CD4-positive, alpha-beta T cell treated with Interleukin-6 at 100 ng/mL for 8 hours (primary cell): ENCODE results near the gene C14orf180.
"Not testable (repeated sequence)": the region's sequence is repeated elsewhere in the genome, so short reads cannot be mapped to it uniquely, and the experiment has no call there.

ENCODE experiments used
- DNase-seq: peaks from one replicate; pipeline ENCODE4 v3.0.0-alpha.2; 2020; ENCODE audit warnings: mixed read lengths, low spot score

Gene C14orf180

GRCh38 chr14:104578321-104578720, 1.2 kb upstream of the C14orf180 start:
- no peak for DNase-seq

GRCh38 chr14:104579939-104580338, 375 bp downstream of the C14orf180 start:
- DNase-seq = not testable (repeated sequence)

- no peak for DNase-seq
Measured at GRCh38 chr14:104580961-104581360, 1.4 kb downstream of the C14orf180 start.

DNA sequence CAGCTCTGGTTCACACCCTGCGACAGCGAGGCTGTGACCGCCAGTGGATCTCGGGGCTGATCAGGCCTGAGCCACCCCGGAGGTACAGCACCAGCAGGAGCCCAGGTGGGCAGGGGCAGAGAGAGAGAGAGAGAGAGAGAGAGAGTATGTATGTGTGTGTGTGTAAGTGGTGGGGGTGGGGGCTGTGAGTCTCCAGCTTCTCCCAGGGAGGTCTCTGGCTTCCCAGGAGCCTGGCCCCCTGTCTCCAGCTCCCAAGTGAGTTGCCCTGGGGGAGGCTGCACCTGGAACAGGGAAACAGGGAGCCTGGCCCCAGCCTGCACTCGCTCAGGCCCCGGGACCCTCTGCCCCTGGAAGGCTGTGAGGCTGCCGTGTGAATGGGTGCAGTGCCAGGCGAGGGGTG, 2.0 kb downstream of the C14orf180 start:
- no peak for DNase-seq

GRCh38 chr14:104582005-104582404, 2.4 kb downstream of the C14orf180 start:
- DNase-seq = no peak

DNA sequence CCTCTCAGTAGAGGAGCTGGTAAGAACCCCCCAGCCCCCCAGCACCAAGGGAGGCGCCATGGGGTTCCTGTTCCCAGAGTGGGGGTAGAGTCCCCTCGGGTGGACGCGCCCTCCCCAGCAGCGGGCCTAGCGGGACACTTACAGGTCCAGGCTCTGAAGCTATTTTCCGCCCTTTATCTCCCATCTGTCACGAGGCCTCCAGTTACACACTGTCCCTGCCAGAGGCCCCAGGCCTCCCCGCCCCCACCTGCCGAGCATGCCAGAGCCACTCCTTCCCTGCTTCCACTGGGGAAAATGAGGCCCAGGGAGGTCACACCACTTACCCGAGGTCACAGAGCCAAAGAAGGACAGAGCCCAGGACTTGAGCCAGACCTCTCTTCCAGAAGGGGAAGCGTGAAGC, 3.1 kb downstream of the C14orf180 start:
- DNase-seq = no peak

- DNase-seq = no peak
Measured at GRCh38 chr14:104583424-104584306, 4.1 kb downstream of the C14orf180 start.

DNA sequence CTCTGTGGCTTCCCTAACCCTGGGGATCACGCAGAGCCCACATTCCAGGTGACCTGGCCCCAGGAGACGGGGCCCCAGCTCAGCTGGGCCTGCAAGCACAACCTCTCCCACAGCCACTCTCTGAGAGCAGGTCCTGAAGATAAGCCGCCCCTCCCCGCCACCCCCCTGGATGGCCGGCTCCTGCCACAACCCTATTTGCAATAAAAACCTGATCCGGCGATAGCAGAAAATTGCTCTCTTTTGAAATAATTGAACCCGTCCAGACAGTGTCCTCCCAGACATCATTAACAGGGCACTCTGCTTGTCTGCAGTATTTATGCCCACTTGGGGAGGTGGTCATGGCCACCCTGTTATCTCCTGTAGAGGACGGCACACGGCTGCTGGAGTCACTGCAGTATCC, 5.0 kb downstream of the C14orf180 start:
- DNase-seq = no peak

- DNase-seq = no peak
Measured at GRCh38 chr14:104585966-104586697, 6.6 kb downstream of the C14orf180 start.

GRCh38 chr14:104586832-104587620, 7.5 kb downstream of the C14orf180 start:
- DNase-seq = no peak

GRCh38 chr14:104587641-104588040, 8.1 kb downstream of the C14orf180 start:
- DNase-seq = no peak

GRCh38 chr14:104588066-104588857, 8.7 kb downstream of the C14orf180 start:
- no peak for DNase-seq

- DNase-seq = no peak
Measured at GRCh38 chr14:104589338-104590195, 10.0 kb downstream of the C14orf180 start.

- DNase-seq = no peak
Measured at GRCh38 chr14:104590240-104590965, 10.8 kb downstream of the C14orf180 start.

DNA sequence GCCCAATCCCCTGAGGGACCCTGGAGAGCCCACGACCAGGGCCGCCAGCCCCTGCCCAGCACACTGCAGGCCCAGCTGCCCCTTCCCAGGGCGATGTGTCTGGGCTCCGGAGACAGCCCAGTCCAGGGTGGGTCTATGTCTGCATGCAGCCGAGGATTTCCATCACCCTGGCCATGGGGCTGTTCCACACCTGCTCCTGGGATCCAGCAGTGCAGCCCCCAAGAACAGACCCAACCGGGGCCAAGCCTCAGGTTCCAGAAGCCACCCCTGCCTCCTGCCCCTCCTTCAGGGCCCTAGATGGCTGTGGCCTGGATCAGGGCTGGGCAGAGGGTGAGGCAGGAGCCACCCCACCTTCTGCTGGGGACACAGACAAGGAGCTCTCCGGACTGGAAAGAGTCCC, 11.5 kb downstream of the C14orf180 start:
- DNase-seq = no peak

DNA sequence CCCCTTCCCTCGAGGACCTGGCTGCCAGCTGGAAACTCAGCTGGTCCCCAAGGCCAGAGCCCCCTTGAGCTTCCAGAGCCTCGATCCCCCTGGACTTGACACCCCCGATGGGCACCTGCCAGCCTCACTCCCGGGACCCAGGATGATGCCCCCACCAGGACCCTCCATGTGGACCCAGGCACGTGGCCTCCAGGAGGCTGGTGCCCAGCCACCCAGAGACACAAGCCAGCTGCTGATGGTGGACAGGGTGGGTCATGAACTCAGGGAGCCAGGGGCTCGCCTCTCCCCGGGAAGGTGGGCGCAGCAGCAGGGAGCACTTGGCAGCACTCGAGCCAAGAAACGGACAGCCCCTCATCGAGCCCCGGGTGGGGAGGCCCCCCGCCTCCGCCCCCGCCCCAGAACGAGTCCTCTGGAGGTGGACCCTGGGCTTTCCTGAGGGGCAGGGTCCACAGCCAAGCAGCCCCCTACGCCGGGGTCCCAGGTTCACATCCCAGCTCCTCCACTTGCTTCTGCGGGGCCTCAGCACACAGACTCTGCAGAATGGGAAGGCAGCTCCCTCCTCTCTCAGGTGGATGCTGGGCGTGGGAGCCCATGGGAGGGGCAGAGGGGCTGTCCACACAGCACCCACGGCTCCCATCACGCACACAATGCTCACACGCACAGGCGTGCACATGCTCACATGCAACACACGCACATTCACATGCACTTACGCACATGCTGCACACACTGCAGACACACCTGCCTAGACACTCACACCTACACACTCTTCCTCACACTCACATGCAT, 12.1 kb downstream of the C14orf180 start:
- no peak for DNase-seq

DNA sequence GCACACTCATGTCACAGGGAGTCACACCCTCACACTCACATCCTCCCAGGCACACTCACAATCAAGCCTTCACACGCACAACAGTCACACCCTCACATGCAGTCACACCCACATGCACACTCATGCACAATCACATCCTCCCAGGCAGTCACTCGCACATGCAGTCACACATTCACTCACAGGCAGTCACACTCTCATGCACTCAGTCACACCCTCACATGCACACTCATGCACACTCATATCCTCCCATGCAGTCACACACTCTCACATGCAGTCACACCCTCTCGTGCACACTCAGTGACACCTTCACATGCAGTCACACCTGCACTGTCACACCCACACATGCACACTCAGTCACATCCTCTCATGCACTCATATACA, 12.7 kb downstream of the C14orf180 start:
- DNase-seq = no peak

- DNase-seq = no peak
Measured at GRCh38 chr14:104592785-104593184, 13.2 kb downstream of the C14orf180 start.

- DNase-seq = no peak
Measured at GRCh38 chr14:104593241-104593701, 13.7 kb downstream of the C14orf180 start.
